Measurements from ENCODE around the gene LRRC56.
"Not testable (repeated sequence)": the region's sequence is repeated elsewhere in the genome, so short reads cannot be mapped to it uniquely, and the experiment has no call there.

The LRRC56 gene

GRCh38 chr11:501001-501682 is 36.2 kb upstream of the LRRC56 start:
- DNase-seq (ENCODE audit: low read depth in 1 of 2, low spot score in 1 of 2): no peak

- DNase-seq (ENCODE audit: low read depth in 1 of 2, low spot score in 1 of 2): no peak
Measured at GRCh38 chr11:501683-502287, 35.5 kb upstream of the LRRC56 start.

GRCh38 chr11:502288-503178 is 34.8 kb upstream of the LRRC56 start:
- DNase-seq (ENCODE audit: low read depth in 1 of 2, low spot score in 1 of 2): no peak

GRCh38 chr11:503179-503981 is 33.9 kb upstream of the LRRC56 start:
- DNase-seq (ENCODE audit: low read depth in 1 of 2, low spot score in 1 of 2): no peak

- no peak for DNase-seq (ENCODE audit: low read depth in 1 of 2, low spot score in 1 of 2)
Measured at GRCh38 chr11:504053-504993, 33.0 kb upstream of the LRRC56 start.

GRCh38 chr11:504994-505344 is 32.4 kb upstream of the LRRC56 start:
- DNase-seq (ENCODE audit: low read depth in 1 of 2, low spot score in 1 of 2): no peak

- DNase-seq (ENCODE audit: low read depth in 1 of 2, low spot score in 1 of 2): peak; percentile 94 to 97
Measured at GRCh38 chr11:506238-506994, 30.9 kb upstream of the LRRC56 start.

GRCh38 chr11:506995-507726 is 30.2 kb upstream of the LRRC56 start, which contains the start of gene RNH1:
Gene RNH1 (minus strand): TSS chr11:507242. CDS start chr11:502162, 5,080 bp downstream.
- peak; percentile 99 to 100 for DNase-seq (ENCODE audit: low read depth in 1 of 2, low spot score in 1 of 2)

GRCh38 chr11:507727-508515 is 29.4 kb upstream of the LRRC56 start:
- no peak for DNase-seq (ENCODE audit: low read depth in 1 of 2, low spot score in 1 of 2)

GRCh38 chr11:508956-509355 is 28.4 kb upstream of the LRRC56 start:
- DNase-seq (ENCODE audit: low read depth in 1 of 2, low spot score in 1 of 2): no peak

- DNase-seq (ENCODE audit: low read depth in 1 of 2, low spot score in 1 of 2): no peak
Measured at GRCh38 chr11:512761-513595, 24.3 kb upstream of the LRRC56 start.

GRCh38 chr11:514606-515005 is 22.7 kb upstream of the LRRC56 start:
- no peak for DNase-seq (ENCODE audit: low read depth in 1 of 2, low spot score in 1 of 2)

- DNase-seq (ENCODE audit: low read depth in 1 of 2, low spot score in 1 of 2): no peak
Measured at GRCh38 chr11:515131-515530, 22.2 kb upstream of the LRRC56 start.

- no peak for DNase-seq (ENCODE audit: low read depth in 1 of 2, low spot score in 1 of 2)
Measured at GRCh38 chr11:516400-516799, 20.9 kb upstream of the LRRC56 start.

- not testable (repeated sequence) for DNase-seq (ENCODE audit: low read depth in 1 of 2, low spot score in 1 of 2)
Measured at GRCh38 chr11:516918-517685, 20.2 kb upstream of the LRRC56 start.
